HTR-8/SVneo (cell line): ENCODE results near the gene RAPGEF4.

ENCODE experiments used
- DNase-seq: peaks from one replicate; pipeline ENCODE4 v3.0.0; 2011; ENCODE audit warnings: low spot score, mixed read lengths; ENCODE audit not compliant: insufficient read length
- FAIRE-seq: peaks from 2 replicates; lab custom pipeline; 2011; peaks lifted over from hg19 to GRCh38; lab: Jason Lieb, UNC

Gene RAPGEF4

GRCh38 chr2:172953411-172953810 lies 217.8 kb downstream of the RAPGEF4 start:
- FAIRE-seq (no peak), DNase-seq (no peak)

GRCh38 chr2:172953970-172954852 lies 218.6 kb downstream of the RAPGEF4 start:
- DNase-seq, result no peak
- FAIRE-seq, result no peak

- DNase-seq, result no peak
- FAIRE-seq, result no peak
Measured at GRCh38 chr2:172955587-172955986, 219.9 kb downstream of the RAPGEF4 start.

- DNase-seq (no peak), FAIRE-seq (no peak)
Measured at GRCh38 chr2:172957734-172958133, 222.1 kb downstream of the RAPGEF4 start.

- DNase-seq (no peak), FAIRE-seq (no peak)
Measured at GRCh38 chr2:172962082-172962481, 226.4 kb downstream of the RAPGEF4 start.

GRCh38 chr2:172962824-172963223 lies 227.2 kb downstream of the RAPGEF4 start:
- DNase-seq (no peak), FAIRE-seq (peak; percentile 40)

GRCh38 chr2:172964511-172965139 lies 229.0 kb downstream of the RAPGEF4 start:
- no peak for DNase-seq
- no peak for FAIRE-seq

- no peak for FAIRE-seq
- DNase-seq, result no peak
Measured at GRCh38 chr2:172965433-172966212, 230.0 kb downstream of the RAPGEF4 start.

GRCh38 chr2:172967036-172967982 lies 231.7 kb downstream of the RAPGEF4 start:
- DNase-seq (no peak), FAIRE-seq (no peak)

- FAIRE-seq (no peak), DNase-seq (no peak)
Measured at GRCh38 chr2:172968061-172968469, 232.4 kb downstream of the RAPGEF4 start.

- FAIRE-seq (no peak), DNase-seq (no peak)
Measured at GRCh38 chr2:172969166-172969565, 233.5 kb downstream of the RAPGEF4 start.

GRCh38 chr2:172969609-172970008 lies 234.0 kb downstream of the RAPGEF4 start:
- FAIRE-seq, result no peak
- DNase-seq, result no peak

GRCh38 chr2:172970660-172971059 lies 235.0 kb downstream of the RAPGEF4 start:
- FAIRE-seq, result no peak

GRCh38 chr2:172972005-172972619 lies 236.5 kb downstream of the RAPGEF4 start:
- DNase-seq, result peak; percentile 54
- FAIRE-seq, result no peak

More at GRCh38 chr2:172970660-172971059, 235.0 kb downstream of the RAPGEF4 start:
- no peak for DNase-seq

- no peak for FAIRE-seq
- DNase-seq, result no peak
Measured at GRCh38 chr2:172974762-172975161, 239.1 kb downstream of the RAPGEF4 start.

- FAIRE-seq, result no peak
- no peak for DNase-seq
Measured at GRCh38 chr2:172976116-172976515, 240.5 kb downstream of the RAPGEF4 start.

- FAIRE-seq, result no peak
Measured at GRCh38 chr2:172976816-172977215, 241.2 kb downstream of the RAPGEF4 start.

GRCh38 chr2:172977270-172978062 lies 241.8 kb downstream of the RAPGEF4 start:
- FAIRE-seq (no peak), DNase-seq (peak; percentile 10)

More at GRCh38 chr2:172976816-172977215, 241.2 kb downstream of the RAPGEF4 start:
- no peak for DNase-seq
